ENCODE results near the gene IRAK4.
A peak's percentile ranks its signal among the peaks of the same experiment; 100 is the strongest.
"Not testable (repeated sequence)": the region's sequence is repeated elsewhere in the genome, so short reads cannot be mapped to it uniquely, and the experiment has no call there.

Gene IRAK4

GRCh38 chr12:43758728-43759563 is at the start of gene IRAK4, which contains the start of gene PUS7L:
TSS of gene IRAK4 (plus strand) at chr12:43758951. CDS start at chr12:43768112, 9,161 bp downstream.
TSS of gene PUS7L (minus strand) at chr12:43758790. CDS start at chr12:43755245, 3,545 bp downstream.
- DNase-seq = peak; percentile 15 to 96 (median 87)

- no peak for DNase-seq
These were observed 47.4 kb upstream of the IRAK4 start for GRCh38 chr12:43711348-43711747.

- no peak for DNase-seq
These were observed 36.1 kb upstream of the IRAK4 start for GRCh38 chr12:43722621-43723020.

- no peak for DNase-seq
These were observed 35.6 kb upstream of the IRAK4 start for GRCh38 chr12:43723134-43723533.

- no peak for DNase-seq
These were observed 30.6 kb upstream of the IRAK4 start for GRCh38 chr12:43728117-43728516.

- DNase-seq = no peak
These were observed 30.1 kb upstream of the IRAK4 start for GRCh38 chr12:43728698-43729097.

- DNase-seq = no peak
These were observed 28.5 kb upstream of the IRAK4 start for GRCh38 chr12:43730283-43730682.

- DNase-seq = no peak
These were observed 25.1 kb upstream of the IRAK4 start for GRCh38 chr12:43733687-43734086.

- no peak for DNase-seq
These were observed 21.8 kb upstream of the IRAK4 start for GRCh38 chr12:43736927-43737440.

- no peak for DNase-seq
These were observed 21.1 kb upstream of the IRAK4 start for GRCh38 chr12:43737646-43738045.

GRCh38 chr12:43740511-43741100 is 18.1 kb upstream of the IRAK4 start:
- no peak for DNase-seq

- DNase-seq = no peak
These were observed 16.6 kb upstream of the IRAK4 start for GRCh38 chr12:43742106-43742505.

- no peak for DNase-seq
These were observed 13.9 kb upstream of the IRAK4 start for GRCh38 chr12:43744826-43745225.

- no peak for DNase-seq
These were observed 9.7 kb upstream of the IRAK4 start for GRCh38 chr12:43749016-43749415.

- DNase-seq = no peak
These were observed 7.9 kb upstream of the IRAK4 start for GRCh38 chr12:43750814-43751213.

GRCh38 chr12:43751360-43751759 is 7.4 kb upstream of the IRAK4 start:
- not testable (repeated sequence) for DNase-seq

- DNase-seq = no peak
These were observed 4.7 kb upstream of the IRAK4 start for GRCh38 chr12:43754015-43754414.

- DNase-seq = peak in 7 of 14 donors; percentile 37 to 75 (median 64)
These were observed 464 bp upstream of the IRAK4 start for GRCh38 chr12:43758247-43758727.

GRCh38 chr12:43760396-43760795 is 1.6 kb downstream of the IRAK4 start:
- DNase-seq = no peak

- DNase-seq = no peak
These were observed 2.7 kb downstream of the IRAK4 start for GRCh38 chr12:43761500-43761899.

- DNase-seq = no peak
These were observed 3.8 kb downstream of the IRAK4 start for GRCh38 chr12:43762596-43762995.

GRCh38 chr12:43763769-43764168 is 5.0 kb downstream of the IRAK4 start:
- DNase-seq = no peak

- no peak for DNase-seq
These were observed 5.8 kb downstream of the IRAK4 start for GRCh38 chr12:43764528-43764927.

GRCh38 chr12:43766291-43766690 is 7.5 kb downstream of the IRAK4 start:
- no peak for DNase-seq
